HepG2 (cell line): Measurements from ENCODE around the gene SNRPF. TPM values are rescaled to one million over a fixed set of nuclear protein-coding genes. Genes with fewer than 3 reads are reported as not detected.

Experiments used
- ATAC-seq: fragments of 200-7000 bp; cut with Tn5 transposase; 3 replicates; pipeline ENCODE4 v1.9.1; 2020; ENCODE audit warnings: mild to moderate bottlenecking, moderate library complexity
- BruUV-seq: library from RNA; stranded (reverse); fragments of 400-500 nt; replicated peaks from 2 replicates; lab custom pipeline; 2021; lab: Mats Ljungman, UMichigan
- CTCF ChIA-PET: fragments of 300-600 bp; formaldehyde crosslinking; extraction: SDS; loops from one replicate; lab custom pipeline; 2021; ENCODE audit warnings: low total read pairs, inconsistent platforms, low intra/inter-chr PET ratio; lab: Yijun Ruan, JAX
- POLR2A ChIA-PET: fragments of 350-600 bp; sonication (Branson Sonifier 250); formaldehyde crosslinking; loops from one replicate; lab custom pipeline; 2020; ENCODE audit warnings: antibody characterized with exemption, inconsistent platforms; lab: Yijun Ruan, JAX
- DNase-seq: peaks from one replicate; pipeline ENCODE4 v3.0.0-alpha.2; 2015; ENCODE audit warnings: low spot score
- FAIRE-seq: peaks from 3 replicates; lab custom pipeline; 2011; peaks lifted over from hg19 to GRCh38; lab: Jason Lieb, UNC
- H2AFZ ChIP-seq: one replicate; pipeline ENCODE4 v1.6.1; 2011; ENCODE audit warnings: low read length, inconsistent platforms
- H3K27ac ChIP-seq: fragments of 300-600 bp; 3 replicates; pipeline ENCODE4 v1.8.0; 2011; ENCODE audit warnings: mixed run types, mild to moderate bottlenecking, mixed read lengths, low read length, inconsistent platforms; ENCODE audit not compliant: insufficient read depth; ENCODE audit errors: extremely low read length
- H3K27me3 ChIP-seq, 2 experiments: fragments of 200-600 bp in 1 of 2; 2 replicates in 1 of 2; 3 replicates in 1 of 2; pipeline versions ENCODE4 v1.6.0 to v1.8.0; 2011; ENCODE audit warnings: low read length in 2 of 2, mild to moderate bottlenecking in 2 of 2, moderate library complexity in 2 of 2, inconsistent platforms in 1 of 2; ENCODE audit not compliant: insufficient read depth in 2 of 2, control insufficient read depth in 1 of 2
- H3K36me3 ChIP-seq, 2 experiments: fragments of 200-600 bp in 1 of 2; replicated peaks in 1 of 2; 2 replicates in 1 of 2; 3 replicates in 1 of 2; pipeline versions ENCODE4 v1.5.1 to v1.8.0; 2011; ENCODE audit warnings: low read length in 2 of 2, inconsistent platforms in 1 of 2; ENCODE audit not compliant: insufficient read depth in 2 of 2, control insufficient read depth in 1 of 2
- H3K4me1 ChIP-seq: 2 replicates; pipeline ENCODE4 v1.5.1; 2012; ENCODE audit warnings: low read length, inconsistent platforms; ENCODE audit not compliant: insufficient read depth
- H3K4me2 ChIP-seq: 2 replicates; pipeline ENCODE4 v1.6.0; 2011; ENCODE audit warnings: low read depth, low read length, inconsistent platforms
- H3K4me3 ChIP-seq, 3 experiments: fragments of 200-600 bp in 1 of 3; sonication (generic), shearing (Covaris generic) in 1 of 3; replicated peaks in 1 of 3; 2 replicates each; pipeline ENCODE4 v1.5.1; 2011 to 2016; ENCODE audit warnings: low read length in 3 of 3, inconsistent platforms in 2 of 3, low read depth in 2 of 3, mild to moderate bottlenecking in 2 of 3, control low read depth in 1 of 3, mixed read lengths in 1 of 3; ENCODE audit not compliant: insufficient read depth in 1 of 3
- H3K79me2 ChIP-seq: one replicate; pipeline ENCODE4 v1.6.1; 2011; ENCODE audit warnings: low read length, inconsistent platforms; ENCODE audit not compliant: insufficient read depth
- H3K9ac ChIP-seq: 2 replicates; pipeline ENCODE4 v1.6.0; 2011; ENCODE audit warnings: mild to moderate bottlenecking, low read depth, low read length, inconsistent platforms; ENCODE audit not compliant: insufficient read depth
- H3K9me3 ChIP-seq: 2 replicates; pipeline ENCODE4 v1.5.1; 2012; ENCODE audit warnings: mild to moderate bottlenecking, low read length
- H4K20me1 ChIP-seq: 2 replicates; pipeline ENCODE4 v1.6.0; 2011; ENCODE audit warnings: inconsistent platforms, mild to moderate bottlenecking, low read length, moderate library complexity; ENCODE audit not compliant: insufficient read depth
- ARID5B ChIP-seq: IDR thresholded peaks from 2 replicates; pipeline ENCODE4 v1.4.0; 2020; ENCODE audit warnings: mild to moderate bottlenecking, missing genetic modification reagents
- ARNT ChIP-seq: fragments of 450-650 bp; IDR thresholded peaks from 2 replicates; pipeline ENCODE4 v1.6.1; 2017
- EHMT2 ChIP-seq: fragments of 200-600 bp; sonication (generic); IDR thresholded peaks from 2 replicates; pipeline ENCODE4 v1.7.0; 2017; ENCODE audit warnings: antibody characterized with exemption, low read depth, low read length, borderline replicate concordance
- ELF3 ChIP-seq: IDR thresholded peaks from 2 replicates; pipeline ENCODE4 v1.6.1; 2016; ENCODE audit warnings: missing genetic modification reagents, missing compliant biosample characterization
- GATAD2A ChIP-seq: IDR thresholded peaks from 2 replicates; pipeline ENCODE4 v1.6.1; 2016
- HNF4A ChIP-seq: sonication (generic); formaldehyde crosslinking; IDR thresholded peaks from 2 replicates; pipeline ENCODE4 v1.4.0; 2020; ENCODE audit warnings: missing genetic modification reagents
- HOMEZ ChIP-seq: IDR thresholded peaks from 2 replicates; pipeline ENCODE4 v1.6.1; 2016; ENCODE audit warnings: low read depth
- KDM5A ChIP-seq: fragments of 200-600 bp; sonication (generic); IDR thresholded peaks from 2 replicates; pipeline ENCODE4 v1.7.0; 2018; ENCODE audit warnings: antibody characterized with exemption, mild to moderate bottlenecking, low read length, borderline replicate concordance
- NFE2L1 ChIP-seq: sonication (generic); formaldehyde crosslinking; IDR thresholded peaks from 2 replicates; pipeline ENCODE4 v1.4.0; 2020; ENCODE audit warnings: missing genetic modification reagents, mild to moderate bottlenecking, borderline replicate concordance
- SOX13 ChIP-seq, 3 experiments: fragments of 450-650 bp in 1 of 3; sonication (generic) in 1 of 3; formaldehyde crosslinking in 1 of 3; IDR thresholded peaks in 2 of 3; conservative IDR thresholded peaks in 1 of 3; 2 replicates each; pipeline versions ENCODE4 v1.5.0 to v1.6.1; 2016 to 2020; ENCODE audit warnings: antibody characterized with exemption in 1 of 3, mild to moderate bottlenecking in 1 of 3, missing compliant biosample characterization in 1 of 3, missing genetic modification reagents in 1 of 3, moderate library complexity in 1 of 3
- SOX5 ChIP-seq: IDR thresholded peaks from 2 replicates; pipeline ENCODE4 v1.6.1; 2016; ENCODE audit warnings: borderline replicate concordance
- THRA ChIP-seq: sonication (generic); formaldehyde crosslinking; IDR thresholded peaks from 2 replicates; pipeline ENCODE4 v1.4.0; 2020; ENCODE audit warnings: missing genetic modification reagents, borderline replicate concordance
- TRIM24 ChIP-seq: sonication (generic); formaldehyde crosslinking; IDR thresholded peaks from 2 replicates; pipeline ENCODE4 v1.8.0; 2022; ENCODE audit warnings: mild to moderate bottlenecking, missing genetic modification reagents
- ZNF446 ChIP-seq: sonication (generic); formaldehyde crosslinking; IDR thresholded peaks from 2 replicates; pipeline ENCODE4 v1.5.0; 2020; ENCODE audit warnings: mild to moderate bottlenecking, missing genetic modification reagents
- ZNF563 ChIP-seq: sonication (generic); formaldehyde crosslinking; IDR thresholded peaks from 2 replicates; pipeline ENCODE4 v1.8.0; 2022; ENCODE audit warnings: mild to moderate bottlenecking, moderate library complexity, missing genetic modification reagents
- ZNF644 ChIP-seq: IDR thresholded peaks from 2 replicates; pipeline ENCODE4 v1.6.1; 2016; ENCODE audit warnings: low read depth
- WGBS: methylation state at CpG from one replicate; pipeline ENCODE4 v1.1.6; 2017; ENCODE audit warnings: low lambda C conversion rate; 5-methylcytosine and 5-hydroxymethylcytosine counted together
- in situ Hi-C: cut with HindIII; loops from 2 replicates; pipeline ENCODE4 v1.10.0; 2017; ENCODE audit warnings: low pct_unique_long_range_greater_than_20kb; ENCODE audit not compliant: extremely low pct_ligation_motif_present
- intact Hi-C: fragments of 100-400 bp; cut with micrococcal nuclease; formaldehyde crosslinking; loops from one replicate; pipeline ENCODE4 v1.10.0; 2022; ENCODE audit not compliant: unreplicated experiment
- polyA plus RNA-seq, 8 experiments: library from polyadenylated mRNA; depleted of rRNA in 3 of 8; stranded (reverse) in 7 of 8; unstranded in 1 of 8; fragments of >200 nt; fragmentation: Illumina TruSeq in 4 of 8; extraction: Trizol in 4 of 8; gene quantifications; 2 replicates each; pipeline versions ENCODE4 v1.2.1 to v1.2.3, GENCODE V29; 2011 to 2016; ENCODE audit warnings: low read depth in 4 of 8, missing spikeins in 1 of 8, mixed read lengths in 1 of 8; ENCODE audit not compliant: insufficient read depth in 1 of 8
- total RNA-seq, 5 experiments: library from RNA; depleted of rRNA; stranded (reverse); fragments of >200 nt; fragmentation: Illumina TruSeq; extraction: Trizol; gene quantifications; 2 replicates each; pipeline ENCODE4 v1.2.3, GENCODE V29; 2016; ENCODE audit warnings: low read depth in 1 of 5
- TF ChIP-seq, protein P1 (sequence below): sonication (generic); formaldehyde crosslinking; IDR thresholded peaks from 2 replicates; pipeline ENCODE4 v1.5.1; 2020; ENCODE audit warnings: missing genetic modification reagents, mild to moderate bottlenecking, borderline replicate concordance

The SNRPF gene
- total and polyA plus RNA-seq, 2 of the 13 experiments (the other 11 are each of a cell fraction or from before 2014, with no cell fraction given): 31.7 to 77.2 TPM

GRCh38 chr12:95882873-95883272, 24.1 kb downstream of the SNRPF start:
- Histone ChIP-seq H3K79me2 (no peaks in the 10 kb centered on the region), H2AFZ (no peak overlapping the region), H4K20me1 (no peaks in the 10 kb centered on the region), H3K9me3 (peaks cover 11% of the 10 kb centered on the region), H3K4me2 (peak overlapping the region; percentile 63), H3K27ac (no peak overlapping the region), H3K9ac (no peak overlapping the region), H3K4me1 (peaks cover 23% of the 10 kb centered on the region), H3K4me3 (no peak overlapping the region; a peak in 1 of 6 replicates), H3K36me3 (no peaks in the 10 kb centered on the region), H3K27me3 (no peaks in the 10 kb centered on the region)
- 3% methylated on average over 4 of the region's 4 CpGs for WGBS
- intact Hi-C loops (no loop called here), in situ Hi-C loops (no loop called here)
- CTCF ChIA-PET: no interaction called here
- POLR2A ChIA-PET: no interaction called here
- DNase-seq: peak; percentile 52
- FAIRE-seq: peak; percentile 30
- peak; percentile 74 for ATAC-seq
- no TSS peak for BruUV-seq
- TF ChIP-seq ZNF644 (CRISPR knock-in tag): peak; percentile 87
- no peak; the same call in 1 of the 2 replicates for TF ChIP-seq SOX13 (IDR thresholded peaks at IDR 0.05)
- TF ChIP-seq SOX13 (CRISPR knock-in tag; conservative IDR thresholded peaks at IDR 0.05 in 1 of 2, IDR thresholded peaks at IDR 0.05 in 1 of 2): peak in 1 of 2 experiments; percentile 79; a peak in 2 of 4 replicates
- TF ChIP-seq GATAD2A (CRISPR knock-in tag): 0 out of 2 replicates have a peak, but pooled peaks have one; percentile 13
- TF ChIP-seq ZNF563 (CRISPR knock-in tag): peak; percentile 26; the same call in 1 of the 2 replicates
- peak; percentile 70 for TF ChIP-seq HNF4A
- no peak for TF ChIP-seq ARNT
- peak; percentile 44; the same call in 1 of the 2 replicates for TF ChIP-seq ELF3 (CRISPR knock-in tag)
- TF ChIP-seq KDM5A: no peak
- peak; percentile 36; the same call in 1 of the 2 replicates for TF ChIP-seq EHMT2
- no peak for TF ChIP-seq TRIM24 (CRISPR knock-in tag)
- TF ChIP-seq, protein P1, sequence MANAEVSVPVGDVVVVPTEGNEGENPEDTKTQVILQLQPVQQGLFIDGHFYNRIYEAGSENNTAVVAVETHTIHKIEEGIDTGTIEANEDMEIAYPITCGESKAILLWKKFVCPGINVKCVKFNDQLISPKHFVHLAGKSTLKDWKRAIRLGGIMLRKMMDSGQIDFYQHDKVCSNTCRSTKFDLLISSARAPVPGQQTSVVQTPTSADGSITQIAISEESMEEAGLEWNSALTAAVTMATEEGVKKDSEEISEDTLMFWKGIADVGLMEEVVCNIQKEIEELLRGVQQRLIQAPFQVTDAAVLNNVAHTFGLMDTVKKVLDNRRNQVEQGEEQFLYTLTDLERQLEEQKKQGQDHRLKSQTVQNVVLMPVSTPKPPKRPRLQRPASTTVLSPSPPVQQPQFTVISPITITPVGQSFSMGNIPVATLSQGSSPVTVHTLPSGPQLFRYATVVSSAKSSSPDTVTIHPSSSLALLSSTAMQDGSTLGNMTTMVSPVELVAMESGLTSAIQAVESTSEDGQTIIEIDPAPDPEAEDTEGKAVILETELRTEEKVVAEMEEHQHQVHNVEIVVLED (CRISPR knock-in tag): no peak
- peak; percentile 61 for TF ChIP-seq SOX5 (CRISPR knock-in tag)
- no peak for TF ChIP-seq THRA
- TF ChIP-seq ZNF446 (CRISPR knock-in tag): no peak
- TF ChIP-seq ARID5B (CRISPR knock-in tag): peak; percentile 34; the same call in 1 of the 2 replicates
- TF ChIP-seq NFE2L1: no peak
- peak; percentile 49; the same call in 1 of the 2 replicates for TF ChIP-seq HOMEZ
